HG02642 (cell line): ENCODE measurements around the gene RPL18.
A peak's percentile ranks its signal among the peaks of the same experiment; 100 is the strongest.
"Not testable (repeated sequence)": the region's sequence is repeated elsewhere in the genome, so short reads cannot be mapped to it uniquely, and the experiment has no call there.

Source experiments
- ATAC-seq: cut with Tn5 transposase; IDR thresholded peaks from one replicate; pipeline ENCODE4 v1.9.1; 2021; ENCODE audit warnings: mild to moderate bottlenecking; ENCODE audit not compliant: unreplicated experiment, poor library complexity

RPL18 gene

GRCh38 chr19:48618916-48619691 lies at the start of gene RPL18, which contains the start of gene SPHK2:
RPL18 (minus strand) TSS chr19:48619178; CDS start chr19:48619143, 35 bp downstream.
SPHK2 (plus strand) TSS chr19:48619506; CDS start chr19:48620515, 1,009 bp downstream.
- peak; percentile 85 for ATAC-seq

- no peak for ATAC-seq
These were observed 49.8 kb upstream of the RPL18 start for GRCh38 chr19:48668761-48669160.

- ATAC-seq, result no peak
These were observed 49.4 kb upstream of the RPL18 start for GRCh38 chr19:48668332-48668731.

GRCh38 chr19:48665786-48666185 lies 46.8 kb upstream of the RPL18 start:
- no peak for ATAC-seq

- ATAC-seq, result no peak
These were observed 45.5 kb upstream of the RPL18 start for GRCh38 chr19:48664476-48664875.

GRCh38 chr19:48663667-48664066 lies 44.7 kb upstream of the RPL18 start:
- ATAC-seq, result no peak

- no peak for ATAC-seq
These were observed 42.7 kb upstream of the RPL18 start for GRCh38 chr19:48661711-48662090.

GRCh38 chr19:48660852-48661710 lies 42.1 kb upstream of the RPL18 start:
- ATAC-seq, result peak; percentile 85

- no peak for ATAC-seq
These were observed 40.8 kb upstream of the RPL18 start for GRCh38 chr19:48659768-48660167.

GRCh38 chr19:48658483-48658882 lies 39.5 kb upstream of the RPL18 start:
- no peak for ATAC-seq

GRCh38 chr19:48657828-48658227 lies 38.9 kb upstream of the RPL18 start:
- not testable (repeated sequence) for ATAC-seq

GRCh38 chr19:48656840-48657474 lies 38.0 kb upstream of the RPL18 start:
- ATAC-seq, result no peak

GRCh38 chr19:48654299-48655059 lies 35.5 kb upstream of the RPL18 start:
- ATAC-seq, result no peak

- ATAC-seq, result no peak
These were observed 32.7 kb upstream of the RPL18 start for GRCh38 chr19:48651683-48652048.

GRCh38 chr19:48650974-48651682 lies 32.1 kb upstream of the RPL18 start:
- ATAC-seq, result no peak

GRCh38 chr19:48648134-48648533 lies 29.2 kb upstream of the RPL18 start:
- ATAC-seq, result no peak

GRCh38 chr19:48646722-48647216 lies 27.8 kb upstream of the RPL18 start:
- ATAC-seq, result no peak

GRCh38 chr19:48646001-48646721 lies 27.2 kb upstream of the RPL18 start, which contains the start of gene CA11:
CA11 (minus strand) TSS chr19:48646187; CDS start chr19:48645632, 555 bp downstream.
- ATAC-seq, result peak; percentile 82

- ATAC-seq, result no peak
These were observed 26.6 kb upstream of the RPL18 start for GRCh38 chr19:48645620-48646000.
